GM19240 (cell line): ENCODE results near the gene VWCE.

Experiments used
- DNase-seq: peaks from one replicate; pipeline ENCODE4 v3.0.0; 2011; ENCODE audit warnings: low spot score; ENCODE audit not compliant: insufficient read length

Gene VWCE

DNA sequence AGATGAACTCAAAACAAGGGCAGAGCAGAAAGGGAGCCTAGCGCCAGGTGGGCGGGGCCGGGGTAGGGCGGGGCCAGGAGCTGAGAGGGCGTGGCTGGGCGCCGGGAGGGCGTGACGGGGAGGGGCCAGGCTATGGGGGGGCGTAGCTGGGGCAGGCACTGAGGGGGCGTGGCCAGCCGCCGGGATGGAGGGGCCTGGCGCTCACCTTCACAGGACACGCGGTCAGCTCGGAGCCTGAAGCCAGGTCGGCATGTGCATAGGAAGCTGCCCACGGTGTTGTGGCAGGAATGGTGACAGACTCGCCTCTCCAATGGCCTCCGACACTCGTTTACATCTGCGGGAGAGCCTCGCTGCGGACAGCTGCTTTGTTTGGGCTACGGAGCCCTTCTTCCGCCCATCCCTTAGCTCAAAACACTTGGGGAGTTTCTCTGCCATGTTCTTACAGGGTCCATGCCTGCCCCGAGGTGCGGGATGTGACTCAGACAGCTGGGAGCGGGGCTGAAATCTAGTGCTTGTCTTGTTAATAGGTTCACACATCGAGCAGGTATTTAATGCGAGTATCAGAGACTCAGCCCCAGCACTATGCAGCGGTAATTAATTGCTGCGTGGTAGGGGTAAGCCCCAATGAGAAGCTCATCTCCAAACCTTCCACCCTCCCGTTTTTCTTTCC, 13.4 kb downstream of the VWCE start:
- DNase-seq, result no peak

DNA sequence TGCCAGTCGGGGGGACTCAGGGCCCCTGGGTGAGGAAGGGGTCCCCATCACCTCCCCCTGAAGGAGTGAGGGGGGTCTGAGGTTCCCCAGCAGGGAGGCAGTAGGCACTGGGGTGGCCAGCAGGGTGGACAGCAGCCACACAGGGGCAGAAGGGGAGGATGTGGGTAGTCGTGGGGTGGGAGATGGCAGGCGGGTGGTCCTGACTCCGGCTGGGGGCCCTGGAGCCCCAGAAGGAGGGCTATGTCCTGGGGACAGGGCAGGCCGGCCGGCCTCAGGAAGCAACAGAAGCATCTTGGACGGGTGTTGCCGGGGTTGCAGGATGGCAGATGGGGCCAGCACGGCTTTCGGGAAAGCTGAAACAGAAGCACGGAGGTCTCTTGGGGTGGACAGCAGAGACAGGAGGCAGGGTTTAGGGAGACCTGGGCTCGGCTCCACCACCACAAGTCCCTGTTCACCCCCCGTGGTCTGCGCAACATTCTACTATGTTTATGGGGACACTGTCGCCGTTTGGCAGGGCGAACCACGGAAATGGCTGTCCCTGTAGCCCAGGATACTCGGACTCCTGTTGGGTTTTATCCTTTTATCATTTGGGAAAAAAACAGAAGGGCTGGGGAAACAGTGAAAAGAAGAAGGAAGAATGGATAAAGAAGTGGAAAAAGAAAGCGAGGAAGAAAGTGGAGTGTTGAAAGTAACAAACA, 14.1 kb downstream of the VWCE start:
- DNase-seq, result no peak

DNA sequence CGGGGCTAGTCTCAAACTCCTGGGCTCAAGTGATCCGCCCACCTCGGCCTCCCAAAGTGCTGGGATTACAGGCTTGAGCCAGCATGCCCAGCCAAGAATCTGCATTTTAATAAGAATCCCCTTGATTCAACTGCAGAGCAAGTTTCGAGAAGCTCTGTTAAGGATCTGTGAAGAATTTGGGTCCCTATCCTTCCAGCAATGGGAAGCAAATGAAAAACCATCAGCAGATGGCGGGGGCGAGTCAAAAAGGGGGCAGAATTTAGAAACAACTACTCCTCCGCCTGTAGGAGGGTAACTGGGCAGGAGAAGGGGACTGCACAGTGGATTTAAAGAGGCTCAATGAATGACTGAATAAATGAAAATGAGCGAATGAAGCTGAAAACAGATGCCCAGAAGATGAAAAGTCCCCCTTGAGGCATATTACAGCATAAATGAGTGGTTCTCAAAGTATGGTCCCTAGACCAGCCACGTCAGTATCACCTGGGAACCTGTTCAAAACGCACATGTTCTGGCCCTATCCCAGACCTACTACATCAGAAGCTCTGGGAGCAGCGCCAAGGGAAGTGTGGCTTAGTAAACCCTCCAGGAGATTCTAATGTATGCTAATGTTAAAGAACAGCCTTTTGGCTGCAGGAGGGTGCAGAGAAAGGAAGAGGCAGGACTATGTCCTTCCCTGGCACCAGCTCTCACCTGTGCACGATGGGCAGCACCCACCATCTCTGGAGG, 15.0 kb downstream of the VWCE start:
- no peak for DNase-seq

DNA sequence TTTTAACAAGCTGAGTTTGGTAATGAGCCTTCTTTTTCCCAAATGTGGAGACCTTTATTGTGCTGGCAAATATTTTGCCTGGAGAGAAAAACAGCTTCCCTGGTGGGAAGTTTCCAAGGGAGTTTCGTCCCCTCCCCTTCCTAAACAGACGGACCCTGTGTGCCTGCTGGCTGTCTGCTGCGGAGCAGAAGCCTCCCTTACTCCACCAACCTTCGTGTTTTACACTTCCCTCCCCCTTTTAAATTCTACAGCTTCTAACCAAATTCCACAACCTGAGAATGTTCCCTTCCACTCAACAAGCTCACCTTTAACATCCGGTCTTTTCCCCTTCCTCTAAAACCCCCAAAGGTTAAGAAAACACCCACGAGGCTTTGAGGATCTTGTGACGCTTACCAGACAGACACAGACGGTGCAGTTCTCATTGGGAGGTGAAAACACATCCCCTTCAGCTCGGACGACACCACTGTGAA, 17.1 kb downstream of the VWCE start:
- DNase-seq, result no peak

DNA sequence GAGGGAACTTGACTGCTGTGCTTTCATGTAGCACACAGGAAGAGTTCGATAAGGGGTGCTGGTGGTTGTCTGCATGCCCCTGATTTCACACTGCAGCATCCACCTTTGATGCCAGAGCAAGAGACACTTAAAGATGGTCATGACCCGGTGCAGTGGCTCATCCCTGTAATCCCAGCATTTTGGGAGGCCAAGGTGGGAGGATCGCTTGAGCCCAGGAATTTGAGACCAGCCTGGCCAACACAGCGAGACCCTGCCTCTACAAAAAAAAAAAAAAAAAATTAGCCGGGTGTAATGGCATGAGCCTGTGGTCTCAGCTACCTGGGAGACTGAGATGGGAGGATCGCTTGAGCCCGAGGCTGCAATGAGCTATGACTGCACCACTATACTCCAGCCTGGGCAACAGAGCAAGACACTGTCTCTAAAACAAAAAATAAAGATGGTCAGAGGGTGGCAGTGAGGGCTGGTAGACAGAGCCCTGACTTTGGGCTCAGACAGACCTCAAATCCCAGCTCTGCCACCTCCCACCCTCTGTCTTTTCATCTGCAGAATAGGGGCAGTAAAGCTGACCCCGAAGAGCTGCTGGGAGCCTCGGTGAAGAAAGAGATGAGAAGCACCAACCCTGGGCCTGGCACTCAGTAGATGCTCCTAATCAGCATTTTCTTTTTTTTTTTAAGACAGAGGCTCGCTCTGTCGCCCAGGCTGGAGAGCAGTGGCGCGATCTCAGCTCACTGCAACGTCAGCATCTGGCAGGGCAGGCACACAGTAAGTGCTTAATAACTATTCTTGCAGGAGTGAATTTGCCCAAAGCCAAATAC, 17.7 kb downstream of the VWCE start:
- DNase-seq, result no peak

DNA sequence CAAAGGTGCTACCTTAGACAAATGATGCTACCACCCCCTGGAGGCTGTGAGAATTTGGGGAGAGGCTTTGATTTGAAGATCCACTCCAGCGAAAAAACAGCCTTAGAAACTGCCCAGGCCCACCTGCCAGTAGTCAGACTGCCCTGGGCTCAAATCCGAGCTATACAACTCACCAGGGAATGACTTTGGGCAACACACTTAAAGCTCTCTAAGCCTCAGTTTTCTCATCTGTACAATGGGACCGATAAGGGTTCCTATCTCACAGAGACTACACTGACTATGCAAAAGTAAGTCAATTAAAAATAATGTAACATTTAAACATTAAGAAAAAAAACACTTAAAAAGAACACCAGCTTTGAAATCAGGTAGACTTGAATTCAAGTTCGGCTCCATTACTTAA, 19.9 kb downstream of the VWCE start:
- no peak for DNase-seq

DNA sequence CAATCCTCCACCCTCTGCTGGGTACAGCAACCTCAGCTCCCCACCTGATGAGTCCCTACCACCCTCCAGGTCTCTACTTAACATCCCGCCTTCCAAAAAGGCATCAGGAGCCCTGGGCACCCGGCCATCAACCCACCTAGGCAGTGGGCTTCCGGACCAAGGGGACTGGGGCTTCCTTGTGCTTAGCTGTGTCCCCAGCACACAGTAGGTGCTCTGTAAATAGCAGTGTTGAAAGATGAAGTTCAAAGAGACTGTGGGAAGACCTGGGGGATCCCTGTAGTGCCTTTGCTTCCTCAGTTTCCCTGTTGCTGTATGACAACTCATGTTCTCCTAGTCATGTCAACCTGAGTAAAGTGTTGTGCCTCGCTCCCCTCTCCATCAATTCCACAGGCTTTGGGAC, 21.0 kb downstream of the VWCE start:
- DNase-seq, result no peak

DNA sequence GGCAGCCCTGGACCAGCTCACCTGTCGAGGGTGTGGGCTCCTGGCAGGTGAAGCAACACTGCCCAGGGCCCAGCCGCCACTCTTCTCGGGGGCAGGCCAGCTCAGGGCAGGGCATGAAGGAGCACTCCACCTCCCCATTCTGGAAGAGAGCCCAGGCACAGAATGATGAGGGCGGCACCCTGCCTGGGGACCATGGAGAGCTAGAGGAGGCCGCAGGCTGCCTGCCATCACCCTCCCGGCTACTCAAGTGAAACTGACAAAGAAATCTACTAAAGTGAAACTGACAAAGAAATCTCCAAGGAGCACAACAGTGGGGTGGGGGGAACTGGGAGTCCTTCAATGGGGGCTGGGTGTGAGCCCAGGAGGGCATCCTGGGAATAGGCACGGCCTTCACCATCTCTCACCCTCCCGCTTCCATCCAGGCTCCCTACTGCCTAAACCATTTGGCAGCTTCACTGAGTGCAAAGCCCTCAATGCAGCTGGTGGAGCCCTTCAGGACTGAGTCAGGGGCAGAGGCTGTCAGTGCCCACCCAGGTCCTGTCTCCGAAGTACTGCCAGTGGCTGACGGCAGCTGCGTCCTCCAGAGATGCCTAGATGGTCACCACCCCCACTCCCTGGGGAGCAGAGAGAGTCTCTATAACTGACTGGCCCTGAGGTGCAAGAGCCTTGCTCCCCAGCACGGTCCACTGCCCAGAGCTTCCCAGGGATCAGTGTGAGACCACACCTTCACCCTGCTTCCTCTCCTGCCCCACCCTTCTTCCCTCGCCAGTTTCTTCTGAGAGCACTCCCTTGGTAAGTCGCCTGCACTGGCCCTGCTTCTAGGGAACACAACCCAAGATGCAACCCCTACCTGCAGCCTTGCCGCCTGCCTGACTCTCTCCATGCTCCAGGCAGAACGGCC, 21.7 kb downstream of the VWCE start:
- DNase-seq, result no peak

DNA sequence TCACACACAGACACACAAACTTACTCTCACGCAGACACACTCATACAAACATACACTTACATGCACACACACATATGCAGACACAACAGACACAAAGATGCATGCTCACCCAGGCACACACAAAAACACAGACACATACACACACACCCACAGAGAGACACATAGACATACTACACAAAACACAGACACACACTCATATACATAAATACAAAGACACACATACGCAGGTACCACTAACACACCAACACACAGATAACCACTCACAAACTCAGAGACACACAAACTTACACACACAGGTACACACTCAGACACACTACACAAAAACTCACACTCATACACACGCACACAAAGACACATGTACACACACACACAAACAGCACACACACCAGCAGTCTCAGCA, 22.4 kb downstream of the VWCE start:
- no peak for DNase-seq

DNA sequence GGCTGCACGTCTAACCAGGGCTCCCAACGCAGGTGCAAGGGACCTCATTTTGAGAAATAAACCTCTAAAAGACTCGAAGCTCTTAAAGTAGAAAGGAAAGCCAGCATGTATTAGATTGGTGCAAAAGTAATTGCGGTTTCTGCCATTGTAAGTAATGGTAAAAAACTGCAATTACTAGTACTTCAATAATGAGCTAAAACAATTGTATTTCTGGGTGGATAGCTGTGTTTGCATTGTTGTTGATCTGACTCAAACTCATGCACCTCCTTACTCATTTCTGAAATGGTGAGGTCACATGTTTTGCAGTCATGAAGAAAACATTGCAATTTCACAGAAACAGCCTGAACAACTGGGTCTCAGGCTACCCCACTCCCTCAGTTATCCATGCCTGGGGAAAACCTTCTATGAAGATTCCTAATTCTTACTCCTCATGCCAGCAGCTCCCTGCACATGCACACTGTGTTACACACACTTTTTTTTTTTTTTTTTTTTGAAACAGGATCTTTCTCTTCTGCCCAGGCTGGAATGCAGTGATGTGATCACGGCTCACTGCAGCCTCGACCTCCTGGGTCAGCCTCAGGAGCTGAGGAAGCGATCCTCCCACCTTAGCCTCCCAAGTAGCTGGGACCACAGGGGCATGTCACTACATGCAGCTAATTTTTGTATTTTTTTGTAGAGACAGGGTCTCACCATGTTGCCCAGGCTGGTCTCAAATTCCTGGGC, 24.6 kb downstream of the VWCE start:
- no peak for DNase-seq

DNA sequence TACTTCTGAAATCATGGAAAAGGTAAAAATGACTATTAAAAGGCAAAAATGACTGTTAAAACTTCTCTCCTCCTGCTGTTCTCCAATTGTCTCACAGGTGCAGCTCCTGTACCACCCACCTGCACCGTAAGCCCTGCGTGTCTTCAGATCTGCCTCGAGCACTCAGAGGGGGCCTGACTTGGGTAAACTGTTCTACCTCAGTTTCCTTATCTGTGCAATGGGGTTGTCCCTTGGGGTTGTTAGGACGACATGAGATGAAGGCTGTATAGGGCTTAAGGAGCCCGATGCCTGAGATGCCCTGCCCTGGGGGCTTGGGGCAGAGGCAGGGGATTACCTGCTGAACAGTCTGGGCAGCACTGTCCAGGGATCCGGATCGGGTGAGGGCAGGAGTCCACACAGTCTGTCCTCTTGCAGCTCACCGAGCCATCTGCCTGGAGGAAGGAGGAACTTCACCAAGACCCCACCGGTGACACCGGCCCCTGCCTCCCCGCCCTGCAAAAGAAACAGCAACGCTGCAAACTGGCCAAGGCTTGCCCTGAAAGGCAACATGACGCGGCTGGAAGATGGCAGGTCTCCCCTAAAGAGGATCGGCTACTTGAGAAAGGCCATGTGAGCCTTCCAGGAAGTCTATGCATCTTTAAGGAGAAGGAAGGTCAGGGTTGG, 26.4 kb downstream of the VWCE start:
- no peak for DNase-seq

DNA sequence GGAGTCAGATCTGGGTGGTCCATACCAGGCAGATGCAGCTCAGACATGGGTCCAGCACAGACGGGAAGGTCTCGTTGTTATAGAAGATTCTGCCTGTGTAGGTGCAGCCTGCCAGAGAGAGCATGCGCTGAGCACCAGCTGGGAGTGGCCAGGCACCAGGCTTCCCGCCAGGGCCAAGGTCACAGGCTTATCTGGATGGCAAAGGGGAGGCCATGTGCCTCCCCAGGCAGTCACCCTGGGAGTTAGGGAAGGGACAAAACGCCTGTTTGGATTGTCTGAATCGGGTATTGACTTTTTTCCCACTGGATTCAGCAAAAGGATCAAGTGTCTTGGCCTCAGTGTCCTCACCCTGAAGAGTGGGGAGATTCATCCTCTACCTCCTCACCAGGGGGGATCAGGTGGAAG, 27.7 kb downstream of the VWCE start:
- DNase-seq, result no peak

DNA sequence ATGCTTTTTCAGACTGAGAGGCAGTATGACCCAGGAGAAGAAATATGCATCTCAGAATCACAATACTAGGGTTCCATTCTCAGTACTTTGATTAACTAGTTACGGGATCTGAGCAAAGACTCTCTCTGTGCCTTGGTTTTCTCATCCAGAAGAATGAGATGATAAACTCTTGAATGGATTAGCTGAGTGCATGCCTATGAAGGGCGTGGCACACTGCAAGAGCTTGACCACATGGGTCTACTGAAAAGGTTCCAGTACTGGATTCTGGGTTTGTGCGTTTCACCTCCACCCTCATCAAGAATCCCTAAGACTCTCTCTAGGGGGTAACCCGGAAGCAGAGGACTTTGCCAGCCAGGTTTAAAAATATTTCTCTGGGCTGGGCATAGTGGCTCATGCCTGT, 28.5 kb downstream of the VWCE start:
- DNase-seq, result no peak

DNA sequence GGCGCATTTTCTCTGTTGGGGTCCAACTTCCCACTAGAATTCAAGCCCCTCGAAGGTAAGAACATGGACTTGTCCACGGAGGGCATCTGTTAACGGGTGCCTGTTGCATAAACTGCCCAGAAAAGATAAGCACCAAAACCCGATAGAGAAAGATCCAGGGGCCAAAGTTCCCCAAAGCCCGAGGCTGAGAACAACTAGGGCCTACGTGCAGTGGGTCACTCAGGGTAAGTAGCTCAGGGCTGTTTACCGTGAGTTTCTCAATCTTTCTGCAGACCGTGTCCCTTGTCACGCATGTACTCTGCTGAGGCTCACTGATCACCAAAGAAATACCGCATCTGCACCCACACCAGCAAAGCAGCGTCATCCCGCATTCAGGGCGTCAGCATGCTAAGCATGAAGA, 29.8 kb downstream of the VWCE start:
- no peak for DNase-seq

DNA sequence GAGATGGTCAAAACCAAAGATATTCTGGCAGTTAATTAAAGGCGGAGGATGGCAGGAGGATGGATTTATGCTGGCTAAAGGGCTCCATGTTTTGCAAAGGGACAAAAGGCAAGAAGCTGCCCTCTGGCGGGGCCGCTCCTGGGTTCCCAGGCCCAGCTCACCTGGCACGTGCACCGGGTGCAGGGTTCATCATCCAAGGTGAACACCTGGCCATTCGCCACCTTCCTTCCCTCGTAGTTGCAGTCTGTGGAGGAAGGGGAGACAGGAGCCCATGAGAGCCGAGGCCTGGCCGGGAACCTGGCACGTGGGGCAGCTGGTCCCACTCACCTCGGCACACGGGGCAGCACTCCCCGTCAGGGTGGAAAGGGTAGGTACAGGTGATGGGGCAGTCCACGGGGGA, 30.3 kb downstream of the VWCE start:
- no peak for DNase-seq

DNA sequence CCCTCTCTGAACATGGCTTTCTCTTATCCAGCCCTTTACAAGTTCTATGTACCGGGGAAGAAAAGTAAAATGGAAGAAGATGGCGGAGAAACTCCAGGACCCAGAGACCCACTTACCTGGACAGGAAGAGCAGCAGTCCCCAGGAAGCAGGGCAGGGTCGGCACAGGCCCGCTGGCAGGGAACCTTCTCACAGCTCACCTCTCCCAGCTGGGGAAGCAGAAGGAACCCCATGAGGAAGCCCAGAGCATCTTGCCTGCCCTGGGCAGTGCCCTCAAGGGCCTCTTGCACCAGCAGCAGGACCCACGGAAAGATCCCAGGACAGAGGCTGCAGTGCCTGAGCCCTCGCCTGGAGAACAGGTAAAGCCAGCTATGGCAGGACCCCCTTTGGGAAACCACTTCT, 30.7 kb downstream of the VWCE start:
- DNase-seq, result no peak

DNA sequence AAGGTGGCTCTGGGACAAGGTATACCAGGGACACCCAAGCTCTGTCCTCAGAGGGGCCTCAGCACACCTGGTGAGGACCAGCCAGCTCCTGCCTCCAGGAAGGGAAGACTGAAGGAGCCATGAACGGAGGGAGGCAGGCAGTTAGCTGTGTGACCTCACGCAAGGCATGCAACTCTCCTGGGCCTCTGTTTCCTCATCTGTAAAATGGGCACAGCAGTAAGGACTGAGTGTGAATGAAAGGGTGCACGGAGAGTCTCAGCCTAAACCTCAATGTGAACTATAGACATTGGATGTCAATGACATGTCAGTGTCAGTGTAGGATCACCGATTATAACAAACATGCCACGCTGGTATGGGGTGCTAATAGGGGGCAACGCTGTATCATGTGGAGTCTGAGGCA, 35.8 kb downstream of the VWCE start:
- DNase-seq, result no peak

DNA sequence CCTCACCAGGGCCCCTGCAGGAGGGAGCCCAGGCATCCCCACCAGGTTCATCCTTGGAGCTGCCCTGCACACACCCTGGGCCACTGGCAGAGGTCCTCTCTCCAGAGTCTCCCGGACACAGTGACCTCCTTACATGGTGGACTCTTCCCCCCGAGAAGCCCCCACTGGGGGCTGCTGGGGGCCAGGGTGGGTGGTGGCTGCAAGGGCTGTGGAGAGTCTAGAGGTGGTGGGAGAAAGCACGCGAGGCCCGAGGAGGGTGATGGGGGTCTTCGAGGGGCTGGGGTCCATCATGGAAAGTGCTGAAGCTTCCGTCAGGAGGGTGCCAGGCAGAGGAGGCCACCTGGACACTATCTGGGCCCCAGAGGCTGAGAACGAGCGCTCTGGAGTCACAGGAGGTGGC, 36.6 kb downstream of the VWCE start:
- DNase-seq, result no peak

DNA sequence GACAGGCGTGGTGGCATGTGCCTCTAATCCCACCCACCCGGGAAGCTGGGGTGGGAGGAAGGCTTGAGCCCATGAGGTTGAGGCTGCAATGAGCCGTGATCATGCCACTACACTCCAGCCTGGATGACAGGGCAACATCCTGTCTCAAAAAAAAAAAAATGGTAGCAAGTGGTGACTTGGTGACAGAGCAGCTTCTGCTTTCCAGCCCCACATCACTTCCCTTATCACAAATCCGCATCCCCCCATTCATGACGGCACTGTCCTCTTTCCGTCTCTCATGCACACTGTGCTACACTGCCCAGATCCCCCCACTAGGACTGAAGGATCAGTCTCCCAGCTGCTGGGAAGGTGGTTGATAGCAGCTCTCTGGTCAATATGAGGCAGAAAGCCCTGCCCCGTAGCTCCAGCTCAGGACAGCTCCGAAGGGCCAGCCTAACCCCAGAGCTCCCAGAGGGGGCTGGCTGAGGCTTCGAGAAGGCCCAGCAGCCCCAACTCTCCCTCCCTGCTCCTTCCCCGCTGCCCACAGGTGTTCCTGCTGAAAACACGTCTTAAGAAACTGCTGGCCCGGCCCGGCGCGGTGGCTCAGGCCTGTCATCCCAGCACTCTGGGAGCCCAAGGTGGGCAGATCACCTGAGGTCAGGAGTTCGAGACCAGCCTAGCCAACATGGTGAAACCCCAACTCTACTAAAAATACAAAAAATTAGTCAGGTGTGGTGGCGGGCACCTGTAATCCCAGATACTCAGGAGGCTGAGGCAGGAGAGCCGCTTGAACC, 38.2 kb downstream of the VWCE start:
- DNase-seq, result no peak
